Mesenchymal stem cell (in vitro differentiated cells and primary cell): Measurements from ENCODE around the gene MPP2.

Experiments used
- DNase-seq: peaks from one replicate; pipeline ENCODE4 v3.0.0-alpha.2; 2013
- H2AFZ ChIP-seq: one replicate; pipeline ENCODE4 v1.6.1; 2013; ENCODE audit warnings: low read depth, mild to moderate bottlenecking, control low read depth, inconsistent platforms, low read length, moderate library complexity
- H2AK5ac ChIP-seq: 2 replicates; pipeline ENCODE4 v1.6.1; 2013; ENCODE audit warnings: low read length, moderate library complexity, mild to moderate bottlenecking, inconsistent platforms; ENCODE audit not compliant: severe bottlenecking
- H2BK120ac ChIP-seq: one replicate; pipeline ENCODE4 v1.6.1; 2013; ENCODE audit warnings: low read depth, mild to moderate bottlenecking, inconsistent platforms, low read length, moderate library complexity
- H2BK12ac ChIP-seq, 2 experiments: one replicate each; pipeline ENCODE4 v1.6.1; 2013; ENCODE audit warnings: inconsistent platforms in 2 of 2, low read length in 2 of 2, mild to moderate bottlenecking in 2 of 2, moderate library complexity in 2 of 2, control low read depth in 1 of 2
- H2BK15ac ChIP-seq: one replicate; pipeline ENCODE4 v1.6.1; 2013; ENCODE audit warnings: mild to moderate bottlenecking, low read depth, inconsistent platforms; ENCODE audit not compliant: poor library complexity, severe bottlenecking
- H2BK5ac ChIP-seq: 2 replicates; pipeline ENCODE4 v1.6.1; 2013; ENCODE audit warnings: low read depth, mild to moderate bottlenecking, low read length, control low read depth, inconsistent platforms; ENCODE audit not compliant: poor library complexity, severe bottlenecking
- H3K14ac ChIP-seq, 2 experiments: one replicate each; pipeline ENCODE4 v1.6.1; 2013; ENCODE audit warnings: inconsistent platforms in 2 of 2, low read length in 2 of 2, control low read depth in 1 of 2, mild to moderate bottlenecking in 1 of 2, moderate library complexity in 1 of 2
- H3K18ac ChIP-seq, 2 experiments: one replicate each; pipeline ENCODE4 v1.6.1; 2013; ENCODE audit warnings: inconsistent platforms in 2 of 2, low read length in 2 of 2, control low read depth in 1 of 2, low read depth in 1 of 2, mild to moderate bottlenecking in 1 of 2
- H3K23ac ChIP-seq, 2 experiments: one replicate each; pipeline ENCODE4 v1.6.1; 2013; ENCODE audit warnings: inconsistent platforms in 2 of 2, low read length in 2 of 2, mild to moderate bottlenecking in 2 of 2, moderate library complexity in 2 of 2, control low read depth in 1 of 2
- H3K27ac ChIP-seq: 2 replicates; pipeline ENCODE4 v1.5.1; 2013; ENCODE audit warnings: mild to moderate bottlenecking, moderate library complexity, low read length, control low read depth, inconsistent platforms; ENCODE audit not compliant: poor library complexity, severe bottlenecking
- H3K27me3 ChIP-seq, 2 experiments: 2 replicates each; pipeline versions ENCODE4 v1.6.1 to v1.7.0; 2013; ENCODE audit warnings: low read length in 2 of 2, mild to moderate bottlenecking in 2 of 2, moderate library complexity in 2 of 2, control low read depth in 1 of 2, inconsistent platforms in 1 of 2; ENCODE audit not compliant: control insufficient read depth in 1 of 2, insufficient read depth in 1 of 2
- H3K36me3 ChIP-seq, 2 experiments: 2 replicates each; pipeline versions ENCODE4 v1.6.1 to v1.7.0; 2013; ENCODE audit warnings: low read length in 2 of 2, control low read depth in 1 of 2, inconsistent platforms in 1 of 2, low read depth in 1 of 2, mild to moderate bottlenecking in 1 of 2; ENCODE audit not compliant: insufficient read depth in 2 of 2, control insufficient read depth in 1 of 2
- H3K4ac ChIP-seq, 2 experiments: one replicate each; pipeline ENCODE4 v1.6.1; 2013; ENCODE audit warnings: inconsistent platforms in 2 of 2, low read length in 2 of 2, mild to moderate bottlenecking in 2 of 2, moderate library complexity in 2 of 2, control low read depth in 1 of 2, low read depth in 1 of 2
- H3K4me1 ChIP-seq: 2 replicates; pipeline ENCODE4 v1.6.1; 2013; ENCODE audit warnings: low read depth, low read length, control low read depth; ENCODE audit not compliant: control insufficient read depth, insufficient read depth
- H3K4me2 ChIP-seq: 2 replicates; pipeline ENCODE4 v1.6.1; 2013; ENCODE audit warnings: low read length, mild to moderate bottlenecking, inconsistent platforms; ENCODE audit not compliant: poor library complexity, severe bottlenecking
- H3K4me3 ChIP-seq, 2 experiments: 2 replicates each; pipeline versions ENCODE4 v1.5.1 to v1.7.0; 2013; ENCODE audit warnings: low read length in 2 of 2, mild to moderate bottlenecking in 2 of 2, control low read depth in 1 of 2, low read depth in 1 of 2; ENCODE audit not compliant: insufficient read depth in 1 of 2
- H3K79me1 ChIP-seq: replicated peaks from 2 replicates; pipeline ENCODE4 v1.6.1; 2013; ENCODE audit warnings: mild to moderate bottlenecking, control low read depth, low read length, inconsistent platforms; ENCODE audit not compliant: poor library complexity, severe bottlenecking
- H3K9ac ChIP-seq: 2 replicates; pipeline ENCODE4 v1.7.0; 2013; ENCODE audit warnings: mild to moderate bottlenecking, low read length, moderate library complexity
- H3K9me3 ChIP-seq: 2 replicates; pipeline ENCODE4 v1.7.0; 2013; ENCODE audit warnings: mild to moderate bottlenecking, low read length; ENCODE audit not compliant: control insufficient read depth
- H4K8ac ChIP-seq: one replicate; pipeline ENCODE4 v1.6.1; 2013; ENCODE audit warnings: inconsistent platforms, mild to moderate bottlenecking, low read length, moderate library complexity
- H4K91ac ChIP-seq: one replicate; pipeline ENCODE4 v1.6.1; 2013; ENCODE audit warnings: mild to moderate bottlenecking, low read length, inconsistent platforms
- WGBS: methylation state at CpG from one replicate; pipeline ENCODE4 v1.1.7; 2013; ENCODE audit warnings: mixed read lengths; 5-methylcytosine and 5-hydroxymethylcytosine counted together

MPP2 gene

DNA sequence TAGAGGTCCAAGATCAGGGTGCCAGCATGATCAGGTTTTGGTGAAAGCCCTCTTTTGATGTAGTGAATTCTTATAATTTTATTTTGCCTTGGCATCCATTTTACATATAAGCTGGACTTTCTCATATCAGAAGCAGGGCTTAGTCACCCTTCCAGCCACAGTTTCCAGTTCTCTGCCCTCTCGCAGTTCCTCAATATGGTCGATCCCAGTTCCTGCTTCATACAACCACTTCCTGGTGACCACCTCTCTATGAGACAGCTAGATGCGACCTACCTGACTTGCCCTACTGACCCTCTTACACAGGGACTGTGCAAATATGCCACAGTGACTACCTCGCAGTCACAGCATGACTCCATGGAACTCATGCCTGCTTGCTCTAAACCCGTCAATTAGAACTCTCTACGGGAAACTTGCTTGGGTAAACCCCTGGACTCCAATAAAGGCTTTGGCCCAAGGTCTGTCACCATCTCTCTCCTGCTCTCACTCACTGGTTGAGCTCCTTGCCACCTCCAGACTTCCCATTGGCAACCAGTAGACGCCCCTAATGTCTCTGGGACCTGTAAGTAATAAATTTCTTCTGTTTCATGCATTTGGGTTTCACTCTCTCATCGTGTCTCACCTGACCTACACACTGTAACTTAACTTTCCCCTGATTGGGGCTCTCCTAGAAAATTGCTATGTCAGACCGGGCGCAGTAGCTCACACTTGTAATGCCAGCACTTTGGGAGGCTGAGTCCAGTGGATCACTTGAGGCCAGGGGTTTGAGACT is 38.9 kb downstream of the MPP2 start:
- Histone ChIP-seq H2AK5ac (no peak overlapping the region), H4K8ac (no peak overlapping the region), H3K79me1 (no peaks in the 10 kb centered on the region), H3K9ac (no peak overlapping the region), H3K27ac (no peak overlapping the region), H3K14ac (no peak overlapping the region), H4K91ac (no peak overlapping the region), H3K4ac (no peak overlapping the region), H2BK120ac (no peak overlapping the region), H2BK5ac (no peak overlapping the region), H3K23ac (no peak overlapping the region), H2AFZ (no peak overlapping the region), H3K27me3 (peaks cover 50 to 61% of the 10 kb centered on the region in 2 experiments), H3K4me1 (peaks cover 4% of the 10 kb centered on the region), H3K9me3 (no peaks in the 10 kb centered on the region), H2BK12ac (no peak overlapping the region), H3K18ac (no peak overlapping the region), H3K36me3 (no peaks in the 10 kb centered on the region), H2BK15ac (no peak overlapping the region), H3K4me3 (no peak overlapping the region), H3K4me2 (no peak overlapping the region)
- 85% methylated on average over 10 of the region's 10 CpGs for WGBS
- DNase-seq, result no peak

DNA sequence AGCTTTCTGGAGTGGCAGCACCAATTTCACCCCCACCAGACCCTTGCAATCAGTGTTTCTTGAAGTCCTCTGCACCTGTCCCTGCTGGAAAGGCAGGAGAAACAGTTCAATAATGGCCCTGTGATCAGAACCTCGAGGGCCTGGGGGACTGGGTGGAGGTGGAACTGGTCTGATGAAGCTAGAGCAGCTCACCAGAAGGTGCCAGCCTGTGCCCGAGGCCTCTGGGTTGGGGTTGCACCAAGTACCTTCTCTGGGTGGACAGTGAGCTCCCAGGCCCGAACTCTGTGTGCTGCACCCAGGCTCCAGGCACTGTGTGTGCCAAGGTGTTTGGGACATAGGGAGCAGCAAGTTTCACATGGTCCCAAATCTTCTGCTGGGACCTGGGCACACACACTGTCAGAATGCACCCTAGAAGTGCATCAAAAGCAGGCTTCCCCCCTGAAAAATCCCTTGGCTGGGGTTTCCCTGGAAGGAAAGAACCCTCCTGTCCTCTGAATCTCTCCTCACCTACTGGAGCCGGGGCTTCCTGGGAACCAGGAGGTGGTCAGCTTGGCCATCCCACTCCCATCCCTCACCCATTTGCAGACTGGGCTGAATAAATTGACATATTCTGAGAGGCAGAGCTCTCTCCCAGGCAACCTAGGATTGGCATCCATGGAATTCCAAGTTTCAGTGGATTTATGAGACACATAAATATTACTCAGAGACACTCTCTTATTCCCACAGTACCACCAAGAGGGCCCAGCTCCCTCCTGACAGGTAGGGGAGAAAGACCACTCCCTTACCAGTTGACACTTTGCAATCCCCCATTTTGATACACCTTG is 43.0 kb downstream of the MPP2 start:
- no peak overlapping the region for H2BK5ac ChIP-seq
- no peak overlapping the region for H3K4me2 ChIP-seq
- no peak overlapping the region for H3K4ac ChIP-seq
- no peak overlapping the region for H3K23ac ChIP-seq
- no peak overlapping the region for H4K91ac ChIP-seq
- no peaks in the 10 kb centered on the region for H3K9me3 ChIP-seq
- no peak overlapping the region for H2AFZ ChIP-seq
- peaks cover 4% of the 10 kb centered on the region for H3K4me1 ChIP-seq
- H2BK15ac ChIP-seq, result no peak overlapping the region
- no peak overlapping the region for H3K18ac ChIP-seq
- no peak overlapping the region for H2AK5ac ChIP-seq
- no peaks in the 10 kb centered on the region for H3K79me1 ChIP-seq
- H3K14ac ChIP-seq, result no peak overlapping the region
- no peak overlapping the region for H2BK12ac ChIP-seq
- no peak overlapping the region for H3K9ac ChIP-seq
- H3K27me3 ChIP-seq, result peaks cover 49 to 76% of the 10 kb centered on the region in 2 experiments
- no peak for DNase-seq
- H3K36me3 ChIP-seq, result no peaks in the 10 kb centered on the region
- no peak overlapping the region for H4K8ac ChIP-seq
- no peak overlapping the region for H2BK120ac ChIP-seq
- no peak overlapping the region for H3K4me3 ChIP-seq
- WGBS, result 65% methylated on average over 4 of the region's 4 CpGs
- no peak overlapping the region for H3K27ac ChIP-seq

- Histone ChIP-seq H3K27ac (no peak overlapping the region), H2AK5ac (no peak overlapping the region), H4K91ac (no peak overlapping the region), H3K14ac (no peak overlapping the region), H3K4ac (no peak overlapping the region), H4K8ac (no peak overlapping the region), H2BK120ac (no peak overlapping the region), H3K79me1 (no peaks in the 10 kb centered on the region), H2BK5ac (no peak overlapping the region), H3K4me3 (no peak overlapping the region), H3K23ac (no peak overlapping the region), H3K27me3 (peaks cover 63 to 85% of the 10 kb centered on the region in 2 experiments), H3K4me1 (peaks cover 4% of the 10 kb centered on the region), H2AFZ (no peak overlapping the region), H3K36me3 (no peaks in the 10 kb centered on the region), H3K4me2 (no peak overlapping the region), H2BK12ac (no peak overlapping the region), H3K18ac (no peak overlapping the region), H3K9ac (no peak overlapping the region), H2BK15ac (no peak overlapping the region), H3K9me3 (no peaks in the 10 kb centered on the region)
- no peak for DNase-seq
- 77% methylated on average over 8 of the region's 9 CpGs for WGBS
These were observed 45.4 kb downstream of the MPP2 start for GRCh38 chr17:43861960-43862359.

GRCh38 chr17:43860927-43861622 is 46.3 kb downstream of the MPP2 start:
- H3K4me3 ChIP-seq, result no peak overlapping the region
- no peak overlapping the region for H2AFZ ChIP-seq
- DNase-seq, result no peak
- no peak overlapping the region for H3K9ac ChIP-seq
- no peak overlapping the region for H3K4me2 ChIP-seq
- H3K18ac ChIP-seq, result no peak overlapping the region
- peaks cover 68 to 88% of the 10 kb centered on the region in 2 experiments for H3K27me3 ChIP-seq
- WGBS, result 76% methylated on average over 6 of the region's 9 CpGs
- no peak overlapping the region for H3K4ac ChIP-seq
- H3K79me1 ChIP-seq, result no peaks in the 10 kb centered on the region
- H2BK15ac ChIP-seq, result no peak overlapping the region
- peaks cover 4% of the 10 kb centered on the region for H3K4me1 ChIP-seq
- H4K91ac ChIP-seq, result no peak overlapping the region
- no peak overlapping the region for H3K27ac ChIP-seq
- no peak overlapping the region for H2BK5ac ChIP-seq
- no peak overlapping the region for H2BK12ac ChIP-seq
- H3K9me3 ChIP-seq, result no peaks in the 10 kb centered on the region
- no peak overlapping the region for H3K14ac ChIP-seq
- no peak overlapping the region for H2BK120ac ChIP-seq
- peak overlapping the region in 1 of 2 experiments; percentile 18 for H3K23ac ChIP-seq
- no peak overlapping the region for H4K8ac ChIP-seq
- H2AK5ac ChIP-seq, result no peak overlapping the region
- no peaks in the 10 kb centered on the region for H3K36me3 ChIP-seq
